DMS153 treated with DMSO at 0.1 percent for 48 hours (cell line): ENCODE data around the gene SRRM2.
"Not testable (repeated sequence)": the region's sequence is repeated elsewhere in the genome, so short reads cannot be mapped to it uniquely, and the experiment has no call there.

ENCODE experiments used
- DNase-seq: peaks from one replicate; lab custom pipeline; 2025; ENCODE audit not compliant: unreplicated experiment; lab: John Stamatoyannopoulos, UW

Gene SRRM2

DNA sequence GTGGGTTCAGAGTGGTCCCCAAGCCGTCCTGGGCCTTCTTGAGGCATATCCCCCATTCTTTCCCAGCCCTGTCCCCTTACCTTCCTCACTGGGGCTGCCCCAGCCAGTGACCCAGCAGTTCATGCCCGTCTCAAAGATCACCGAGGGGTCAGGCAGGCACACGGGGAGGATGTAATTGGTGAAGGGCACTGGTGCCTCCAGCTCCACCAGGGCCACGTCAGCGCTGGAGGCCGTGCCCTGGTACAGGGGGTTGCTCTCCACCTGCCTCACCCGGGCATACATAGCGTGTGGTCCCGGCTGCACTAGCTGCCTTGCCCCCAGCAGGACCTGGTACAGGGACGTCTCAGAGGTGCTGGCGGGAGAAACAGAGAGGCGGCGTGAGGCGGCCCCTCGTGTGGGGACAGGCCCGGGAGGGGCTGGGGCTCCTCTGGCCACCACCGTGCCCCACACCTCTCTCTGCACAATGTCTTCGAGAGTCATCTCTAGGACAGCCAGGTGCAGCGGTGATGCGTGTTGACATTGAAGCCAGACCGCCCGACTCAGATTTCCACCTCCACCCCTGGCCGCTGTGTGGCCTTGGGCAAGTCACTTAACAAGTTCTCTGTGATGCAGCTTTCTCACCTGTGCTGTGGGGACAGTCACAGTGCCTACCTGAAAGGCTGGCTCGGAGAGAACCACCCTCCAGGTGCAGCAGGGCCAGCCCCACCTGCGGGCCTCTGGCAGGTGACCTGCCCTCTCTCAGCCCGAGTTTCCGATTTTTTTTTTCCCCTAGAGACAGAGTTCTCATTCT is 38.3 kb upstream of the SRRM2 start:
- no peak for DNase-seq

DNA sequence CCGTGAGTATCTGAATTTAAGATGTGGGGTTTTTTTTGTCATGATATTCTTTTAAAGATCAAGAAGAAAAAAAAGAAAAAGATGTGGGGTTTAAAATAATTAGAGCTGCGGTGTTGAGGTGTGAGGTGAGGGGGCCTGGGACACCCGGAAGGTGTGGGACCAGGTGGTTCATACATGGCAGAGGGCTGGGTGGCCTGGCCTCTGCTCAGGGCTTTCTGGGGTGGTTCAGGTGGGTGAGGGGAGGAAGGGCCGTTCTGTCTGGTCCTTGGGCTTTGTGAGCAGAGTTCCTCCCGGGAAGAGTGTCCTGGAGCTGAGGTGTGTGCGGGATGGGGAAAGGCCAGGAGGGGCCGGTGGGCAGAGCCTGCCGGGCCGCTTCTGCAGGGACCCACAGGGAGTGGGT is 37.4 kb upstream of the SRRM2 start:
- no peak for DNase-seq

GRCh38 chr16:2715519-2715918 is 36.9 kb upstream of the SRRM2 start:
- DNase-seq, result no peak

DNA sequence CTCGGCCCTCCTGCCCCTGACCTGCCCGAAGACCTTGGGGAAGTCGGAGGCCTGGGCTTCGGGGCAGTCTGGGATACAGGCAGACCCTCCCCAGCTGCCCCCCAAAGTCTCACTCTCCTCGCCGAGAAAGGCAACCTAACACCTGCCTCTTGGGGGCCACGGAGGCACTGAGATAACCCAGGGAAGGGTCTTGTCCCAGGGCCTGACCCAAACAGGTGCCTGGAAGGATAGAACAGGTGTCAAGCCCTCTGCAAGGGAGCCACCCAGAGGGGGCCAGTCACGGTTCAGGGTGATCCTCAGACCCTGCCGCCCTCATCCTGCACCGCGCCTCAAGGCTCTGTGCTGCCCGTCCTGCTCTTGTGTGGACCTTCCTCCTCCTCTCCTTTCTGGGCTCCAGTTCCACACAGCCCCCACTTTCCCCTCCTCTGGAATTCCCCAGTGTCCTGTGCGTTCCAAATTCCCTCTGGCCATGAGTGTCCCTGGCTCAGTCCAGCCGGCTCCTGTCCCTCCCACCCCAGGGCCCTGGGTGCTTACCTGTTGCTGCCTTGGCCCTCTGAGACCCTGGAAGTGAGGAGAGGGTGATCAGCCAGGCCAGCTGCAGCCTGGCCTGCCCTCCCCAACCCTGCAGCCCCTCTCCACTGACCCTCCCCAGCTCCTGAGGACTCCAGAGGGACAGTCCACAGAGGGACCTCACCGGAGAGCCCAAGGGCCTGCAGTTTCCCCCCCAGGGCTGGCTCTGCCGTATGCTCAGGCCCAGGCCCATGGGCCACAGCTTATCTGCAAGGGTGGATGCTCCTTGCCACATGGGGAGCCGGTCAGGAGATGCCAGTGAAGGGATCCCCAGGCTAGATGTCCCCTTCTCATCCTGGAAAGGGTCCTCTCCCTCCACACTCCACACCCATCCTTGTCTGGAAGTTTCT is 36.2 kb upstream of the SRRM2 start:
- DNase-seq, result no peak

DNA sequence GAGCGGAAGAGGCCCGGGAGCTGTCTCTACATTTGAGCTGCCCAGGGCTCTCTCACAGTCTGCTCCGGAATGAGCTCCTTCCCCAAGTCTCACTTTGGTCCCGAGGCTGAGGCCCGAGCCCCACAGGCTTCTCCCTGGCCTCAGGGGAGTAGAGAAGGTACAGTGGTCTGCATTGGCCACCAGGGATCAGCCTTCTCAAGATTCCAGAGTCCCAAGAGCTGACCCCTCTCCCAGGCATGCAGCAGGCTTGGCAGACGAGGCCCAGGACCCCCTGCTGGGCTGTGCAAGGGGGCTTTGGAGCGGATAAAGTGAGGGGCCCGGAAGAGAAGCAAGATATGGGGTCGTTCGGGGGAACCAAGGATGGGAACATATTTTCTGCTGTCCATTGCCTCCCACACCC is 35.5 kb upstream of the SRRM2 start:
- no peak for DNase-seq

DNA sequence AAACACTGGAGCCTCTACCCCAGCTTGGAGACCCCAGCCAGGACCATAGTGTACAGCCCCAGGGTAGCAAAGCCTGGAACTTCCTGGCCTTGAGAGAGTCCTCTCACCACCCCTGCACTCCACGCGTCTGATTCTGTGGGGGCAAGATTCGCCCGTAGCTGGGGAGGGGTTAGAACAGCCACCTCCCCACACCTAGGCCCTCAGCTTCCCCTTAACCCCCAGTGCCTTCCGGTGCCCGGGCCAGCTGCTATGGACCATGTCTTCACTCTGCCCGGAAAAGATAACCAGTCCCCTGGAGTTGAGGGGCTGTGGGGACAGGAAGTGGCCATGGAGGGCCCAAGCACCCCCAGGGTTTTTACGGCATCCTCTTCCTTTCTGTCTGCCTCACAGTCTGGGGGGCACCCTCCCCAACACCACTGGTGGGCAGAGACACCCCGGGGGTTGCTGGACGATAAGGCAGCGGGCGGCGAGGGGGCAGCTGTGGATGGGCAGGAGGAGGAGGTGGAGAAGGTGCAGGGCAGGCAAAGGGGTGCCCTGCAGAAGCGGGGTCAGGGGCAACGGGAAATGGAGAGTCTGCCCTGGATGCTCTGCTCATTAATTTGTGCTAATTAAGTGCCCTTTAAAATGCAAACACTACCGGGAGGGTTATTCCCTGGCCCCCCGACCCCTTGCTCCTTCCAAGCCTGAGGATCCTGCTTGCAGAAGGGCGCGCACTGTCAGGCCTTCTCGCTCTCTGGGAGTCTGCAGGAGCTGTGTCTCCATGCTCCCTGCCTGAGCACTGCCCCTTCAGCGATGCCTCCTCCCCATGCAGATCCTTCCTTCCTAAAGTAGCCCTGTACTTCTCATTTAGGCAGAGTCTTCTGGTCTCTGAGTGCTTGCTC is 34.8 kb upstream of the SRRM2 start:
- no peak for DNase-seq

DNA sequence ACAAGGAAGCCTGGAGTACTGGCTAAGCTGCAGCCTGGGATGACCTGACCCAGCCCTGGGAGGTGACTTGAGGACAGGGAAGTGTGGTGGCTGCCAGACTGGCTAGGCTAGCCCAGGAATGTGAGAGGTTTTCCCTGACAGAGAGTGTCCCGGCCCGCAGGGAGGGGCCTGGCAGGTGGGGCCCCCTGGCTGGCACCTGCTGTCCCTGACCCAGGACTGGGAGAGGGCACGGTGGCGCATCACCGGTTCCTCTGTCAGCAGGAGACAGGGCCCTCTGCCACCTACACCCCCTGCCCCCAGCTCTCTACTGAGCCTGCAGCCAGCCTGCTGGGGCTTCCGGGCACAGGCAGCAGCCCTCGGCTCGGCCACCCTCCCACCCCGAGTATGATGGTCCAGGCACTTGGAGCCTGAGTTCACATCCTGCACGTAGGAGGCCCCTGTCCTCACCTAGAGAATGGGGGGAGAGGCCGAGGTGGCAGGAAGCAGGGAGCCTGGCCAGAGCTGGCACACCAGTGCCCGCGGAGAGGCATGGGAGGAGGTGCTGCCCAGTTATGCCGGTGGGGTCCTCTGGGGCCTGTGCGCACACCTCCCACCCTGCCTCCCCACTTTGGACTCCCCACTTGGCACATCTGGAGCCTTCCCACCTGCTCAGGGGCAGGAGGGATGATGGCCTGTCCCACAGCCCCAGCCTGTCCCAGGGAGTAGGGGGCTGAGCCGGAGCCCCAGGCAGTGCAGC is 32.9 kb upstream of the SRRM2 start:
- DNase-seq, result no peak

- no peak for DNase-seq
These were observed 32.4 kb upstream of the SRRM2 start, which contains the start of gene PRSS27 for GRCh38 chr16:2720064-2720457. Gene PRSS27, minus strand, starts transcription at chr16:2720224. Its CDS starts 64 bp downstream, at chr16:2720160.

DNA sequence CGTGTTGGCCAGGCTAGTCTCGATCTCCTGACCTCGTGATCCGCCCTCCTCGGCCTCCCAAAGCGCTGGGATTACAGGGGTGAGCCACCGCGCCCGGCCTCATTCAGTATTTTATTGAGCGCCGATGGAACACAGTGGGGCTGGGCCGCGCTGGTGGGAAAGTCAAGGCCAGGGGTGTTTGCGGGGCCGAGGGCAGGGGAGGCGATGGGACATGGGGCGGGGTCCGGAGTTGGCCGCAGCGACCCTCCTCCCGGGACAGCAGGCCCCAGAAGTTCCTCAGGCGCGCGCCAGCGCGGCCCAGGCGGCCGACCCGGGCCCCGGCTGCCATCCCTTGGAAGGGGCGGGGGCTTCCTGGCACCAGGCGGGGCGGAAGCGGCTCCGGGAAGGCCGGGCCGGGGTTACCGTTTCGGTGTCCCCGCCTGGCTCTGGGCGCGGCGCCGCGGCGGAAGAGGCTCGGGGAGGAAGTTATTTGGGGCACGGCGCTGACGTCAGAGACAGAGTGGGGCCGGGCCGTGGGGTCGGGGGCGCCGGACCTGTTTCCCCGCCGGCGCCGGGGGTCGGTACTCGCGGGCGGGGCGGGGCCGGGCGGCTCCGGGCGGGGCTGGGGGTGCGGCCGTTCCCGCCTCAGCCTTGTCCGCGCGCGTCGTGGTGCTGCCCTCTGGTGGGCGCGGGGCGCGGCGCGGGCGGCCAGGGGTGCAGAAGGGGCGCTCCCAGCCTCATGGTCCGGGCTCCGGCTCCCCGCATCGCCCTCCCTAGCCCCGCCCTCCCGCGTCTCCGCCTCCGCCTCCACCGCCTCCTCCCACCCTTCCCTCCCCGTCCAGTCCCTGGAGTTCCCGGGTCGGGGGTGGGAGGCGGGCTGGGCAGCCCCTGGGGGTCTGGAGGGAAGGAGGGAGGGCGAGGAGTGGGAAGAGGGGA is 31.5 kb upstream of the SRRM2 start:
- peak; percentile 58 for DNase-seq

DNA sequence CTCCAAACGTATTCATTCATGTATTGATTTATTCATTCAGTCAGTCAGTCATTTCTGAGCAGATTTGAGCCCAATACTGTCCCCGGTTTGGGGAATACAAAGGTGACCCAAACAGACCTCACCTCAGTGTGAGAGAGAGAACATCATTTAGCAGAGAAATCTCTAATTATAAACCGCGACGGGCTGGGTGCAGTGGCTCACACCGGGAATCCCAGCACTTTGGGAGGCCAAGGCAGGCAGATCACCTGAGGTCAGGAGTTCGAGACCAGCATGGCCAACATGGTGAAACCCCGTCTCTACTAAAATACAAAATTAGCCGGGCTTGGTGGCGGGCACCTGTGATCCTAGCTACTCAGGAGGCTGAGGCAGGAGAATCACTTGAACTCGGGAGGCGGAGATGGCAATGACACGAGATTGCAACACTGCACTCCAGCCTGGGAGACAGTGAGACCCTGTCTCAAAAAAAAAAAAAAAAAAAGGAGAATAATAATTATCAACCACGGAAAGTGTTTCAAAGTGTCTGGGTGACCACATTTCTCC is 30.7 kb upstream of the SRRM2 start:
- DNase-seq, result not testable (repeated sequence)

DNA sequence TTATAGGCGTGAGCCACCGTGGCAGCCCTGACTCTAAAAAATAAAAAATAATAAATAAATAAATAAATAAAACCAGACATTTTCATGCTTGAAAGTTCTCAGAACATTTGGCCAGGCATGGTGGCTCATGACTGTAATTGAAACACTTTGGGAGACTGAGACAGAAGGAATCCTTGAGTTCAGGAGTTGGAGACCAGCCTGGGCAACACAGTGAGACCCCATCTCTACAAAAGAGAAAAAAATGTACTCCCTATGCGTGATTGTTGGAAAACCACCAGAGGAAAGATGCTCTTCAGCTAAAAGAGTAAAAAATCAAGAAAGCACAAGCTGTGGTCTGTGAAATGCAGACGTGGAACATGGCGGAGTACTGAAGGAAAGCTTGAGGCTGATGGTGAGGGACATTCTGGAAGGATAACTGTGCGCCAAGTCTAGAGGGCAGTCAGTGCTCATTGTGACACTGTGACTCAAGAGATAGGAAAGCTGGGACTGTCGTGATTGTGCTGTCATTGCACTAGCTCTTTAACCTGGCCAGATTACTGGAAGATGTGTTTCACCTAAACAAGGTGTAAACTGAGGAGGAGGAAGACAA is 28.3 kb upstream of the SRRM2 start:
- no peak for DNase-seq

GRCh38 chr16:2724816-2725348 is 27.6 kb upstream of the SRRM2 start:
- DNase-seq, result no peak

- DNase-seq, result no peak
These were observed 25.5 kb upstream of the SRRM2 start for GRCh38 chr16:2726923-2727322.

DNA sequence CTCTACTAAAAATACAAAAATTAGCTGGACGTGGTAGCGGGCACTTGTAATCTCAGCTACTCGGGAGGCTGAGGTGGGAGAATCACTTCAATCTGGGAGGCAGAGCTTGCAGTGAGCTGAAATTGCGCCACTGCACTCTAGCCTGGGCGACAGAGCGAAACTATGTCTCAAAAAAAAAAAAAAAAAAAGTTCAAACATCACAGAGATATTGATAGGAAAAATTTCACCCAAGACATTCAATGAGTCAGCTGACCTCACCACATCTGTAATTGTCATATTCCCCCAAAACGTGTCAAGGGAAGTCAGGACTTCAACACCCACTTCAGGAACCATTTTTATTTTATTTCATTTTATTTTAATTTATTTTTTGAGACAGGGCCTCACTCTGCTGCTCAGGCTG is 24.4 kb upstream of the SRRM2 start:
- no peak for DNase-seq

- no peak for DNase-seq
These were observed 17.5 kb upstream of the SRRM2 start for GRCh38 chr16:2734844-2735515.

GRCh38 chr16:2736476-2737237 is 15.8 kb upstream of the SRRM2 start:
- DNase-seq, result no peak

GRCh38 chr16:2737238-2737605 is 15.2 kb upstream of the SRRM2 start:
- DNase-seq, result no peak
